Thoracic aorta (tissue), 2 donors: Measurements from ENCODE around the gene A3GALT2. TPM values are rescaled to one million over a fixed set of nuclear protein-coding genes. Genes with fewer than 3 reads are reported as not detected.

Experiments
- ATAC-seq: fragments of 150-250 bp; one replicate; pipeline ENCODE4 v1.8.0; 2017; ENCODE audit warnings: low read depth; ENCODE audit not compliant: insufficient number of reproducible peaks, low FRiP score
- DNase-seq: peaks from one replicate; pipeline ENCODE4 v3.0.0-alpha.2; 2020; ENCODE audit warnings: low spot score
- H3K27ac ChIP-seq, 2 donors: fragments of 200-600 bp; sonication (generic); 1 replicate in 1 of 2; 2 replicates in 1 of 2; pipeline ENCODE4 v1.5.1; 2016; ENCODE audit warnings: mild to moderate bottlenecking in 2 of 2, moderate library complexity in 2 of 2
- H3K27me3 ChIP-seq: fragments of 200-600 bp; sonication (generic); replicated peaks from 2 replicates; pipeline ENCODE4 v1.6.0; 2016; ENCODE audit warnings: mild to moderate bottlenecking; ENCODE audit not compliant: insufficient read depth
- H3K36me3 ChIP-seq: fragments of 200-600 bp; sonication (generic); one replicate; pipeline ENCODE4 v1.5.1; 2016
- H3K4me1 ChIP-seq, 2 donors: fragments of 200-600 bp; sonication (generic); 1 replicate in 1 of 2; 2 replicates in 1 of 2; pipeline versions ENCODE4 v1.5.1 to v1.6.0; 2016; ENCODE audit warnings: low read depth in 2 of 2, mild to moderate bottlenecking in 1 of 2; ENCODE audit not compliant: control insufficient read depth in 1 of 2
- H3K4me3 ChIP-seq: fragments of 200-600 bp; sonication (generic); 2 replicates; pipeline ENCODE4 v1.5.1; 2016; ENCODE audit warnings: mild to moderate bottlenecking
- H3K9me3 ChIP-seq: fragments of 200-600 bp; sonication (generic); 2 replicates; pipeline ENCODE4 v1.5.1; 2016
- CTCF ChIP-seq: fragments of 200-600 bp; sonication (generic); IDR thresholded peaks from one replicate; pipeline ENCODE4 v1.5.1; 2019; ENCODE audit warnings: antibody characterized with exemption
- total RNA-seq, 2 donors: library from RNA; depleted of rRNA; stranded (reverse); fragments of >200 nt; gene quantifications; one replicate each; pipeline versions ENCODE4 v1.1.0 to v1.2.3, GENCODE V29; 2016

Gene A3GALT2
- total RNA-seq, 2 donors from 2014 or later, result 0.54 to 0.71 TPM

GRCh38 chr1:33319949-33320618 is 814 bp downstream of the A3GALT2 start:
- H3K27me3 ChIP-seq, result no peaks in the 10 kb centered on the region
- ATAC-seq, result no peak
- TF ChIP-seq CTCF, result no peak
- H3K27ac ChIP-seq, result no peak overlapping the region
- H3K4me3 ChIP-seq, result no peak overlapping the region
- H3K9me3 ChIP-seq, result no peaks in the 10 kb centered on the region
- no peaks in the 10 kb centered on the region for H3K4me1 ChIP-seq
- DNase-seq, result no peak
- H3K36me3 ChIP-seq, result peaks cover 24% of the 10 kb centered on the region

GRCh38 chr1:33319186-33319948 is 1.5 kb downstream of the A3GALT2 start:
- no peak for DNase-seq
- no peak overlapping the region for H3K4me3 ChIP-seq
- no peaks in the 10 kb centered on the region for H3K4me1 ChIP-seq
- ATAC-seq, result no peak
- peaks cover 17% of the 10 kb centered on the region for H3K36me3 ChIP-seq
- H3K9me3 ChIP-seq, result no peaks in the 10 kb centered on the region
- TF ChIP-seq CTCF, result no peak
- H3K27ac ChIP-seq, result no peak overlapping the region
- H3K27me3 ChIP-seq, result no peaks in the 10 kb centered on the region

GRCh38 chr1:33317946-33318345 is 3.0 kb downstream of the A3GALT2 start:
- DNase-seq (no peak), ATAC-seq (no peak)
- no peak for TF ChIP-seq CTCF
- Histone ChIP-seq H3K4me3 (no peak overlapping the region), H3K27me3 (no peaks in the 10 kb centered on the region), H3K27ac (no peak overlapping the region), H3K4me1 (no peaks in the 10 kb centered on the region), H3K36me3 (peaks cover 3% of the 10 kb centered on the region), H3K9me3 (no peaks in the 10 kb centered on the region)

GRCh38 chr1:33317354-33317753 is 3.5 kb downstream of the A3GALT2 start:
- no peak for DNase-seq

More at GRCh38 chr1:33317354-33317753, 3.5 kb downstream of the A3GALT2 start:
- no peak for ATAC-seq
- H3K27me3 ChIP-seq, result no peaks in the 10 kb centered on the region
- H3K36me3 ChIP-seq, result no peaks in the 10 kb centered on the region
- H3K27ac ChIP-seq, result no peak overlapping the region
- no peaks in the 10 kb centered on the region for H3K4me1 ChIP-seq
- H3K4me3 ChIP-seq, result no peak overlapping the region
- no peak for TF ChIP-seq CTCF
- no peaks in the 10 kb centered on the region for H3K9me3 ChIP-seq
